HEK293T (cell line): Measurements from ENCODE around the gene UNCX.

Source experiments
- TARDBP ChIP-seq: fragments of 450-650 bp; IDR thresholded peaks from 2 replicates; pipeline ENCODE4 v1.6.1; 2016
- TF ChIP-seq, protein P1 (sequence below): fragments of 450-650 bp; IDR thresholded peaks from 2 replicates; pipeline ENCODE4 v1.6.1; 2016

DNA sequence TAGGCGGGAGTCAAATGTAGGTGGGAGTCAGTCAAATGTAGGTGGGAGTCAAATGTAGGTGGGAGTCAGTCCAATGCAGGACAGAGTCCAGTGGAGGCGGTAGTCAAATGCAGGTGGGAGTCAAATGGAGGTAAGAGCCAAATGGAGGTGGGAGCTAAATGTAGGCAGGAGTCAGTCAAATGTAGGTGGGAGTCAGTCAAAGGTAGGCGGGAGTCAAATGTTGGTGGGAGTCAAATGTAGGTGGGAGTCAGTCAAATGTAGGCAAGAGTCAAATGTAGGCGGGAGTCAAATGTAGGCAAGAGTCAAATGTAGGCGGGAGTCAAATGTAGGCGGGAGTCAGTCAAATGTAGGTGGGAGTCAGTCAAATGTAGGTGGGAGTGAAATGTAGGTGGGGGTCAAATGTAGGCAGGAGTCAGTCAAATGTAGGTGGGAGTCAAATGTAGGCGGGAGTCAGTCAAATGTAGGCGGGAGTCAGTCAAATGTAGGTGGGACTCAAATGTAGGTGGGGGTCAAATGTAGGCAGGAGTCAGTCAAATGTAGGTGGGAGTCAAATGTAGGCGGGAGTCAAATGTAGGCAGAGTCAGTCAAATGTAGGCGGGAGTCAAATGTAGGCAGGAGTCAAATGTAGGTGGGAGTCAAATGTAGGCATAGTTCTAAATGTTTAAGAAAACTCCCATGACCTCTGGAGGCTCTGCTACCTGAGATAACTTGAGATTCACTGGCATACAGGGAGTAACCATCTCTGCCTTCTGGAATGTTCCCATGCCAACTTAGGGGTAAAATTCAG is 42.5 kb upstream of the UNCX start:
- TF ChIP-seq, protein P1, sequence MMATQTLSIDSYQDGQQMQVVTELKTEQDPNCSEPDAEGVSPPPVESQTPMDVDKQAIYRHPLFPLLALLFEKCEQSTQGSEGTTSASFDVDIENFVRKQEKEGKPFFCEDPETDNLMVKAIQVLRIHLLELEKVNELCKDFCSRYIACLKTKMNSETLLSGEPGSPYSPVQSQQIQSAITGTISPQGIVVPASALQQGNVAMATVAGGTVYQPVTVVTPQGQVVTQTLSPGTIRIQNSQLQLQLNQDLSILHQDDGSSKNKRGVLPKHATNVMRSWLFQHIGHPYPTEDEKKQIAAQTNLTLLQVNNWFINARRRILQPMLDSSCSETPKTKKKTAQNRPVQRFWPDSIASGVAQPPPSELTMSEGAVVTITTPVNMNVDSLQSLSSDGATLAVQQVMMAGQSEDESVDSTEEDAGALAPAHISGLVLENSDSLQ = no peak
- TF ChIP-seq TARDBP = no peak
